Osteoblast (primary cell): Measurements from ENCODE around the gene ATXN10. TPM values are rescaled to one million over a fixed set of nuclear protein-coding genes. Genes with fewer than 3 reads are reported as not detected.
A peak's percentile ranks its signal among the peaks of the same experiment; 100 is the strongest.

Source experiments
- DNase-seq: peaks from one replicate; pipeline ENCODE4 v3.0.0; 2011; ENCODE audit warnings: low spot score, mixed read lengths; ENCODE audit not compliant: insufficient read length; ENCODE audit errors: missing footprints
- H2AFZ ChIP-seq: 2 replicates; pipeline ENCODE4 v1.6.0; 2011; ENCODE audit warnings: mild to moderate bottlenecking, low read length
- H3K27ac ChIP-seq: 2 replicates; pipeline ENCODE4 v1.5.1; 2011; ENCODE audit warnings: mild to moderate bottlenecking, low read depth, low read length, moderate library complexity
- H3K27me3 ChIP-seq: 2 replicates; pipeline ENCODE4 v1.6.0; 2012; ENCODE audit warnings: mild to moderate bottlenecking, control low read depth, inconsistent platforms, low read length, moderate library complexity; ENCODE audit not compliant: insufficient read depth
- H3K36me3 ChIP-seq: 2 replicates; pipeline ENCODE4 v1.5.1; 2011; ENCODE audit warnings: mild to moderate bottlenecking, low read length, control low read depth, moderate library complexity; ENCODE audit not compliant: insufficient read depth
- H3K4me1 ChIP-seq: 2 replicates; pipeline ENCODE4 v1.5.1; 2011; ENCODE audit warnings: mild to moderate bottlenecking, low read length, control low read depth, moderate library complexity; ENCODE audit not compliant: insufficient read depth
- H3K4me2 ChIP-seq: 2 replicates; pipeline ENCODE4 v1.6.0; 2011; ENCODE audit warnings: mild to moderate bottlenecking, low read length; ENCODE audit not compliant: insufficient read depth
- H3K4me3 ChIP-seq: fragments of 200-600 bp; sonication (generic); 3 replicates; pipeline ENCODE4 v1.5.1; 2012; ENCODE audit warnings: mild to moderate bottlenecking, low read length, inconsistent platforms; ENCODE audit not compliant: insufficient read depth
- H3K79me2 ChIP-seq: 2 replicates; pipeline ENCODE4 v1.6.0; 2012; ENCODE audit warnings: mild to moderate bottlenecking, low read length, control low read depth, inconsistent platforms; ENCODE audit not compliant: insufficient read depth
- H3K9me3 ChIP-seq: 2 replicates; pipeline ENCODE4 v1.5.1; 2011; ENCODE audit warnings: low read depth, low read length, control low read depth
- H4K20me1 ChIP-seq: 2 replicates; pipeline ENCODE4 v1.6.0; 2012; ENCODE audit warnings: mild to moderate bottlenecking, low read length, control low read depth; ENCODE audit not compliant: insufficient read depth
- CTCF ChIP-seq: IDR thresholded peaks from 2 replicates; pipeline ENCODE4 v1.5.1; 2011; ENCODE audit warnings: mild to moderate bottlenecking, low read depth, low read length, moderate library complexity; ENCODE audit errors: extremely low read depth
- total RNA-seq: library from RNA; depleted of rRNA; stranded (reverse); fragments of >200 nt; gene quantifications from 2 replicates; pipeline ENCODE4 v1.2.3, GENCODE V29; 2012

ATXN10 gene
- total RNA-seq, 1 donor = 138 TPM

- no peaks in the 10 kb centered on the region for H3K36me3 ChIP-seq
Observed at GRCh38 chr22:45889093-45889538, 217.5 kb downstream of the ATXN10 start.

GRCh38 chr22:45889539-45890350 is 218.1 kb downstream of the ATXN10 start:
- peak; percentile 87 for DNase-seq
- no peaks in the 10 kb centered on the region for H3K36me3 ChIP-seq
- peak overlapping the region; percentile 60 for H3K4me2 ChIP-seq
- H3K4me1 ChIP-seq = no peaks in the 10 kb centered on the region
- peaks cover 16% of the 10 kb centered on the region for H3K27me3 ChIP-seq
- H4K20me1 ChIP-seq = no peaks in the 10 kb centered on the region
- H3K79me2 ChIP-seq = no peaks in the 10 kb centered on the region
- no peak overlapping the region for H2AFZ ChIP-seq
- peak overlapping the region; percentile 39 for H3K4me3 ChIP-seq
- no peak for TF ChIP-seq CTCF
- no peak overlapping the region for H3K27ac ChIP-seq
- no peaks in the 10 kb centered on the region for H3K9me3 ChIP-seq

More at GRCh38 chr22:45889093-45889538, 217.5 kb downstream of the ATXN10 start:
- DNase-seq = peak; percentile 81
- Histone ChIP-seq H4K20me1 (no peaks in the 10 kb centered on the region), H3K27me3 (peaks cover 13% of the 10 kb centered on the region), H3K4me2 (no peak overlapping the region), H3K27ac (no peak overlapping the region), H2AFZ (no peak overlapping the region), H3K4me1 (no peaks in the 10 kb centered on the region), H3K4me3 (no peak overlapping the region), H3K79me2 (no peaks in the 10 kb centered on the region), H3K9me3 (no peaks in the 10 kb centered on the region)
- TF ChIP-seq CTCF = no peak

- Histone ChIP-seq H2AFZ (no peak overlapping the region), H3K4me3 (no peak overlapping the region), H4K20me1 (no peaks in the 10 kb centered on the region), H3K27ac (no peak overlapping the region), H3K9me3 (no peaks in the 10 kb centered on the region), H3K4me1 (no peaks in the 10 kb centered on the region), H3K27me3 (peaks cover 16% of the 10 kb centered on the region), H3K4me2 (no peak overlapping the region), H3K36me3 (no peaks in the 10 kb centered on the region), H3K79me2 (no peaks in the 10 kb centered on the region)
- no peak for DNase-seq
- no peak for TF ChIP-seq CTCF
Observed at GRCh38 chr22:45890351-45890635, 218.7 kb downstream of the ATXN10 start.

- no peaks in the 10 kb centered on the region for H3K4me1 ChIP-seq
- no peak overlapping the region for H2AFZ ChIP-seq
- H3K79me2 ChIP-seq = no peaks in the 10 kb centered on the region
- H3K4me3 ChIP-seq = no peak overlapping the region
- no peak overlapping the region for H3K27ac ChIP-seq
- H3K4me2 ChIP-seq = no peak overlapping the region
- TF ChIP-seq CTCF = no peak
- DNase-seq = peak; percentile 29
- H3K27me3 ChIP-seq = peaks cover 23% of the 10 kb centered on the region
- no peaks in the 10 kb centered on the region for H4K20me1 ChIP-seq
- H3K36me3 ChIP-seq = no peaks in the 10 kb centered on the region
- no peaks in the 10 kb centered on the region for H3K9me3 ChIP-seq
Observed at GRCh38 chr22:45891021-45891421, 219.4 kb downstream of the ATXN10 start.
